T47D (cell line): ENCODE data around the gene GSG1L2.
A peak's percentile ranks its signal among the peaks of the same experiment; 100 is the strongest.

Source experiments
- DNase-seq, 2 experiments: peaks; one replicate each; pipeline versions ENCODE4 v3.0.0 to v3.0.0-alpha.2; 2011 to 2012; ENCODE audit warnings: low read depth in 1 of 2, low spot score in 1 of 2
- JUND ChIP-seq: IDR thresholded peaks from 2 replicates; pipeline ENCODE4 v1.6.1; 2012; ENCODE audit warnings: low read depth
- in situ Hi-C: cut with HindIII; loops from 2 replicates; pipeline ENCODE4 v1.10.0; 2016; ENCODE audit warnings: low sequenced_read_pairs, low pct_unique_long_range_greater_than_20kb

The GSG1L2 gene

GRCh38 chr17:9817086-9817485 is 4.8 kb downstream of the GSG1L2 start:
- no peak for TF ChIP-seq JUND
- DNase-seq: peak; percentile 76 to 88
- in situ Hi-C loops: no loop called here

GRCh38 chr17:9816472-9816871 is 5.4 kb downstream of the GSG1L2 start:
- in situ Hi-C loops: no loop called here
- no peak for DNase-seq
- TF ChIP-seq JUND: no peak

DNA sequence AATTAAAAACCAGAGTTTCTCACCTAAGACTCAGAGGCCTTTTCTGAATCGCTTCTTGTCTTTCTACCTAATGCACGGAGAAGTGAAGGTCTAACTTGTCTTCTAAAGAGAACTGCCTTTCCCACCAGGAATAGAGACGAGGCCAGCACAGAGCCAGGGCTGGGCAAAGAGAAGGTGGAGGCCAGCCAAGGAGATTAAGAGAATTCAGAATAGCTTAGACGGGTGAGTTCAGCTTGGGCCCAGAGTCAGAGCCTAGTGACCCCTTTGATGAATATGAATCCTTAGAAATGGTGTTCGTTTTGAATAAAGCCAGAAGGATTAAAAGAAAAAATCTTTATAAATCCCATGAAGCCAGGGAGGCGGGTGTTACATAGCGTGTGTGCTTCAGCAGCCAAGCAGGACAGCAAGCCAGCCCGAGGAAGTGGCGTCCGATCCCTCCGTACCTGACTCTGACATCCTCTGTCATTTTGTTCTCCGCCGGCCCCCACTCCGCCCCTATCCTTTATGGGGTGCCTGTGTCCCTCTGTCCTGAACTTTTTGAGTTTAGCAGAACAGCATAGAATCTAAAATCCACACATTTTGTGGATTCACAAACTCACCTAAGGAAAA is 7.4 kb downstream of the GSG1L2 start:
- no peak for TF ChIP-seq JUND
- in situ Hi-C loops: no loop called here
- no peak for DNase-seq

DNA sequence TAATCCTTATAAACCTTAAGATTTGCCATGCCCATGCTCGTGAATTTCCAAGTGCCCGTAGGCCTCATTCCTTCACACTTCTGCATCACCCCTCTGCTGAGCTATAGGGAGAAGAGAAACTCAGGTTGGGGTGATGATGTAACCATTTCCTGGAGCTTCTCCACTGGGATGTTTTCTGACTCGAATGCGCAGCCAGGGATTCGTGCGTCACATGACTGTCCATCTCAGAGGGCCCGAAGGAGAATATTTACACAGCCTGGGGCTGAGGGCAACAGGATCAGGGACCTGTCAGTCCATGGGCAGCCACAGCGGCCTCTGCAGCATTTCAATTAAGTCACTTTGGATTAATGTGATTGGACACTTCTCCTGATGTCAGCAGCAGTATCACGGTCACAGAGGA is 8.7 kb downstream of the GSG1L2 start:
- DNase-seq: no peak
- in situ Hi-C loops: no loop called here
- no peak for TF ChIP-seq JUND

GRCh38 chr17:9811537-9811936 is 10.3 kb downstream of the GSG1L2 start:
- DNase-seq: no peak
- TF ChIP-seq JUND: no peak
- in situ Hi-C loops: no loop called here

GRCh38 chr17:9811086-9811485 is 10.8 kb downstream of the GSG1L2 start:
- no peak for TF ChIP-seq JUND
- DNase-seq: no peak
- in situ Hi-C loops: no loop called here

GRCh38 chr17:9810100-9810949 is 11.6 kb downstream of the GSG1L2 start:
- in situ Hi-C loops: no loop called here
- TF ChIP-seq JUND: no peak
- DNase-seq: no peak

DNA sequence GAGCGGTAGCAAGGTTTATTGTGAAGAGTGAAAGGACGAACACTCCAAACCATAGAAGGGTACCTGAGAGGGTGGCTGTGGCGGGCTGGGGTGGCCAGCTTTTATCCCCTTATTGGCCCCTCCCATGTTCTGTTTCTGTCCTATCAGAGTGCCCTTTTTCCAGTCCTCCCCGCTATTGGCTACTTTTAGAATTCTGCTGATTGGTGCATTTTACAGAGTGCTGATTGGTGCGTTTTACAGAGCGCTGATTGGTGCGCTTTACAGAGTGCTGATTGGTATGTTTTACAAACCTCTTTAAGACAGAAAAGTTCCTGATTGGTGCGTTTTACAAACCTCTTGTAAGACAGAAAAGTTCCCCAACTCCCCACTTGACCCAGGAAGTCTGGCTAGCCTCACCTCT is 12.5 kb downstream of the GSG1L2 start:
- TF ChIP-seq JUND: no peak
- in situ Hi-C loops: no loop called here
- no peak for DNase-seq

GRCh38 chr17:9806699-9807098 is 15.2 kb downstream of the GSG1L2 start:
- no peak for TF ChIP-seq JUND
- in situ Hi-C loops: no loop called here
- no peak for DNase-seq

DNA sequence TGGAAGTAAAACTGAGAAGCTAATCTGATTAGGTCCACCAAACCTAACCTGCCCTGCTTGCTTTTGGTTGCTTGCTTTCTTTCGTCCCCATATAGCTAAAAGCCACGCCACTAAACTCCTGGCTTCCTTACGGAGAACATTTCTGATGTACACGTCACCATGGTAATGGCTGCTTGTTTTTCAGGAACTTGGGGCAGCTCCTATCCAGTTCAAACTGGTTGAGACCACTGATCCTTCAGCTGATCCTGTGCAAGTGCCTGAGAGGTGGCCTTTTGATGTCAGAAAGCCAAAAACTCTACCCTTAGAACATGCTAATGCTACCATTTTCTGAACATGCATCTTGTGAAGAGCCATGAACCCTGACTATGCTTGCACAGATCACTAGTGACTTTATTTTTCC is 16.1 kb downstream of the GSG1L2 start:
- DNase-seq: no peak
- no peak for TF ChIP-seq JUND
- in situ Hi-C loops: no loop called here

GRCh38 chr17:9802697-9803096 is 19.2 kb downstream of the GSG1L2 start:
- in situ Hi-C loops: no loop called here
- no peak for TF ChIP-seq JUND
- DNase-seq: peak in 1 of 2 experiments; percentile 6

DNA sequence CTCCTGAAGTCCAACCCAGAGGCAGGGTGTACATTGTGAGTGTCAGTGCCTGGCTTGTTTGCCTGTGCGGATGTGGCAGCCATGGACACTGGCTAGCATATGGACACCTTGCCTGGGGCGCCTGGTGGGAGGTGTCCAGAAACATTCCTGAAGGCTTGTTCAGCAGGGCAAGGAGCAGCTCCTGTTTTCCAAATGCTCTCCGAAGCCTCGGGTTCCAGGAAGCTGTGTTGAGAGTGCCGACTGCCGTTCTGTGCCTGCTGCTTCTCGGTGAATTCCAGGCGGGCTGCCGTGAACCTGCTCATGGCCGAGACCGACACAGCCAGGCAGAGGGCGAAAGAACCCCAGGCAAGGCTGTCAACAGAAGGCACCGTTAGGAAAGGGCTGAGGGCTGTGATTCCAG is 19.6 kb downstream of the GSG1L2 start:
- TF ChIP-seq JUND: no peak
- in situ Hi-C loops: no loop called here
- DNase-seq: peak; percentile 13 to 62

DNA sequence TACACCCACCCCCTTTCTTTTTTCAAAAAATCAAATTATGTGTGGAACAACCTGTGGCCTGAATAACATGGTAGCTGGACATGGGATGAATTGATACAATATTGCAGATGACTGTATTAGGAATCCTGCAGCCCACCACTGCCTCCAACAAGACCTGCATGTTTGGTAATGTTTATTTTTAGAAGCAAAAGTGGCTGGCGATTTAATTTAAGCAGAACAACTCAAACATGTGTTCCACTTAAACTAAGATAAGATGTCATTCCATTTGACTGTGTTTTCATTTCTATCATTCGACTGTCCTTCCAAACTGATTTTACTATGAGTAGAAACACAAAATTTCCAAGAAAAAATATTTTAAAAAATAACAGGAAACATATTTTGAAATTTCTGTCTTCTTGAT is 20.4 kb downstream of the GSG1L2 start:
- no peak for DNase-seq
- in situ Hi-C loops: no loop called here
- TF ChIP-seq JUND: no peak
